PC-3 (cell line): ENCODE measurements around the gene ARMC8.

Source experiments
- EZH2 ChIP-seq: fragments of 300-600 bp; sonication (generic); IDR thresholded peaks from one replicate; pipeline ENCODE4 v1.6.1; 2017; ENCODE audit warnings: antibody characterized with exemption, mild to moderate bottlenecking, low read length; ENCODE audit not compliant: unreplicated experiment
- EZH2phosphoT487 ChIP-seq: fragments of 300-600 bp; sonication (generic); IDR thresholded peaks from 2 replicates; pipeline ENCODE4 v1.6.1; 2018; ENCODE audit warnings: mild to moderate bottlenecking, antibody characterized with exemption, low read length, borderline replicate concordance

- TF ChIP-seq EZH2phosphoT487, result no peak
- TF ChIP-seq EZH2, result no peak
Measured at GRCh38 chr3:138260611-138261010, 73.5 kb downstream of the ARMC8 start.
